GM12878 (cell line): ENCODE data around the gene PROB1. TPM values are rescaled to one million over a fixed set of nuclear protein-coding genes. Genes with fewer than 3 reads are reported as not detected.
A peak's percentile ranks its signal among the peaks of the same experiment; 100 is the strongest.

Source experiments
- ATAC-seq: fragments of 200-7000 bp; cut with Tn5 transposase; 3 replicates; pipeline ENCODE4 v1.9.1; 2020; ENCODE audit warnings: mild to moderate bottlenecking, moderate library complexity
- BruUV-seq: library from RNA; stranded (reverse); fragments of 400-500 nt; replicated peaks from 2 replicates; lab custom pipeline; 2021; lab: Mats Ljungman, UMichigan
- CTCF ChIA-PET: fragments of 300-600 bp; sonication (Branson Sonifier 250); formaldehyde crosslinking; extraction: SDS; loops from one replicate; lab custom pipeline; 2021; ENCODE audit warnings: inconsistent platforms; lab: Yijun Ruan, JAX
- POLR2A ChIA-PET: fragments of 350-600 bp; formaldehyde crosslinking; extraction: SDS; loops from one replicate; lab custom pipeline; 2021; ENCODE audit warnings: inconsistent platforms; lab: Charles Lee
- RAD21 ChIA-PET: fragments of 300-600 bp; sonication (Branson Sonifier 250); formaldehyde crosslinking; loops from one replicate; lab custom pipeline; 2023; ENCODE audit warnings: antibody characterized with exemption; ENCODE audit not compliant: unreplicated experiment; lab: Charles Lee
- SMC1A ChIA-PET: fragments of 300-600 bp; sonication (Branson Sonifier 250); formaldehyde crosslinking; loops from one replicate; lab custom pipeline; 2023; ENCODE audit not compliant: unreplicated experiment, uncharacterized antibody; lab: Charles Lee
- DNase-seq: peaks from one replicate; pipeline ENCODE4 v3.0.0-alpha.2; 2011; ENCODE audit warnings: low read depth, low spot score
- FAIRE-seq: peaks from 3 replicates; lab custom pipeline; 2011; peaks lifted over from hg19 to GRCh38; lab: Jason Lieb, UNC
- H2AFZ ChIP-seq: 2 replicates; pipeline ENCODE4 v1.6.0; 2011; ENCODE audit warnings: low read depth, low read length, control low read depth; ENCODE audit not compliant: control insufficient read depth
- H3K27ac ChIP-seq: 2 replicates; pipeline ENCODE4 v1.5.1; 2011; ENCODE audit warnings: control low read depth; ENCODE audit not compliant: control insufficient read depth, insufficient read depth
- H3K27me3 ChIP-seq, 2 experiments: replicated peaks in 1 of 2; 2 replicates each; pipeline versions ENCODE4 v1.6.0 to v1.6.1; 2011; ENCODE audit warnings: low read length in 1 of 2; ENCODE audit not compliant: control insufficient read depth in 2 of 2, insufficient read depth in 2 of 2
- H3K36me3 ChIP-seq, 2 experiments: 2 replicates each; pipeline ENCODE4 v1.5.1; 2011; ENCODE audit warnings: low read length in 1 of 2; ENCODE audit not compliant: control insufficient read depth in 2 of 2, insufficient read depth in 2 of 2
- H3K4me1 ChIP-seq: 2 replicates; pipeline ENCODE4 v1.6.1; 2011; ENCODE audit warnings: mild to moderate bottlenecking, low read length, moderate library complexity, mixed read lengths; ENCODE audit not compliant: control insufficient read depth, insufficient read depth
- H3K4me2 ChIP-seq: 2 replicates; pipeline ENCODE4 v1.6.0; 2011; ENCODE audit warnings: control low read depth; ENCODE audit not compliant: control insufficient read depth, insufficient read depth
- H3K4me3 ChIP-seq: fragments of 200-600 bp; sonication (generic); 2 replicates; pipeline ENCODE4 v1.5.1; 2016
- H3K79me2 ChIP-seq: 2 replicates; pipeline ENCODE4 v1.6.0; 2011; ENCODE audit warnings: low read length; ENCODE audit not compliant: control insufficient read depth, insufficient read depth
- H3K9ac ChIP-seq: 2 replicates; pipeline ENCODE4 v1.8.0; 2011; ENCODE audit warnings: low read length, control low read depth, mixed read lengths; ENCODE audit not compliant: control insufficient read depth, insufficient read depth
- H3K9me3 ChIP-seq: replicated peaks from 3 replicates; pipeline ENCODE4 v1.5.1; 2011; ENCODE audit warnings: mild to moderate bottlenecking, low read length; ENCODE audit not compliant: control insufficient read depth, insufficient read depth
- H4K20me1 ChIP-seq: 2 replicates; pipeline ENCODE4 v1.6.0; 2011; ENCODE audit not compliant: control insufficient read depth, insufficient read depth
- CHD4 ChIP-seq: fragments of 200-600 bp; sonication (generic); IDR thresholded peaks from 2 replicates; pipeline ENCODE4 v1.6.1; 2016; ENCODE audit warnings: mild to moderate bottlenecking
- MLLT1 ChIP-seq: fragments of 450-650 bp; IDR thresholded peaks from 2 replicates; pipeline ENCODE4 v1.6.1; 2016; ENCODE audit warnings: mild to moderate bottlenecking
- RAD21 ChIP-seq: IDR thresholded peaks from 2 replicates; pipeline ENCODE4 v1.6.1; 2011; ENCODE audit warnings: mild to moderate bottlenecking, low read depth, low read length, moderate library complexity; ENCODE audit not compliant: insufficient read depth
- WGBS: methylation state at CpG from one replicate; pipeline ENCODE4 v1.1.6; 2016; ENCODE audit warnings: low lambda C conversion rate; ENCODE audit not compliant: insufficient replicate concordance, insufficient coverage; ENCODE audit errors: missing lambda C conversion rate; 5-methylcytosine and 5-hydroxymethylcytosine counted together
- in situ Hi-C: fragments of 300-500 bp; cut with MboI; formaldehyde crosslinking; loops from 9 replicates; pipeline ENCODE4 v1.14.3; 2018; ENCODE audit warnings: mixed read lengths
- intact Hi-C: fragments of 100-400 bp; cut with micrococcal nuclease; formaldehyde crosslinking; loops from one replicate; pipeline ENCODE4 v1.14.2; 2022; ENCODE audit not compliant: unreplicated experiment
- polyA plus RNA-seq, 11 experiments: library from polyadenylated mRNA; depleted of rRNA in 4 of 11; unstranded in 6 of 11; stranded (reverse) in 5 of 11; fragments of >200 nt; fragmentation: Nextera tagmentation in 4 of 11; fragmentation: Illumina TruSeq in 1 of 11; extraction: Ambion mirVana in 4 of 11; extraction: Trizol in 1 of 11; gene quantifications; 1 replicate in 1 of 11; 2 replicates in 10 of 11; pipeline versions ENCODE4 v1.2.1 to v1.2.3, GENCODE V29; 2011 to 2016; ENCODE audit warnings: inconsistent platforms in 2 of 11, missing spikeins in 2 of 11, low read depth in 1 of 11
- total RNA-seq, 4 experiments: library from RNA; depleted of rRNA in 3 of 4; stranded (reverse); fragments of >200 nt in 3 of 4; fragmentation: Illumina TruSeq in 1 of 4; extraction: Trizol in 1 of 4; gene quantifications; 2 replicates each; pipeline versions ENCODE4 v1.2.1 to v1.2.3, GENCODE V29; 2013 to 2021

The PROB1 gene
- total and polyA plus RNA-seq, 10 of the 15 experiments (the other 5 are each of a cell fraction or from before 2014, with no cell fraction given) = 0.14 to 8.1 (median 2.9) TPM

- no peak for TF ChIP-seq MLLT1
- no peak for TF ChIP-seq RAD21
Measured at GRCh38 chr5:139371482-139372435, 23.1 kb downstream of the PROB1 start (continued).

DNA sequence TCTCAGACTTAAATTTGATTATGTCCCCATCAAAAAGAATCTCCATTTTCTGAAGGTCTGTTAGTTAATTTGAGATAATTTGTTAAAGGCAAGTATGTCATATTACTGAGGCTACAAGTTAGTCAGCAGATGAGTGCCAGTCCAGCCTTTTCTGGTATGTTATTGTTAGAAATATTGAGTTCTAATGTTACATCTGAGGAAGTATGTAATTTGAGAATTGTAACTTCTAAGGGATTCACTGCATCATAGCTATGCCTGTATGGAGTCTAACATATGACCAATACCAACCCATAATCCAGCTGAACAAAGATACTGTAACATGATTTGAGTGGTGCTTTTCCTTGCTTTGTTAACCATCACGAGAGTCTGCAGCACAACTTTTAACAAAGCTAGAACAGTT lies 25.7 kb downstream of the PROB1 start:
- WGBS = 93% methylated on average over 1 of the region's 1 CpG
- ChIA-PET CTCF (interaction anchor here (1.1 to 2.8 kb wide), 8 partner anchors 18 to 117 kb away, joined by 3 to 17 read pairs (median 3); partner anchors contain the start of genes MZB1 and PAIP2), POLR2A (interaction anchor here (1.2 to 1.4 kb wide), 2 partner anchors 56 to 85 kb away, joined by 3 to 4 read pairs; no protein-coding TSS in a partner anchor), SMC1A (interaction anchor here (0.5 to 1.9 kb wide), 4 partner anchors 11 to 163 kb away, joined by 3 to 6 read pairs (median 5); no protein-coding TSS in a partner anchor), RAD21 (interaction anchor here (0.7 to 1.0 kb wide), 2 partner anchors 19 to 22 kb away, joined by 3 read pairs; no protein-coding TSS in a partner anchor)
- Histone ChIP-seq H3K4me2 (no peak overlapping the region), H3K4me3 (no peak overlapping the region), H3K27me3 (no peaks in the 10 kb centered on the region), H3K9me3 (no peaks in the 10 kb centered on the region), H3K9ac (no peak overlapping the region), H3K4me1 (no peaks in the 10 kb centered on the region), H4K20me1 (no peaks in the 10 kb centered on the region), H3K36me3 (peaks cover 6 to 19% of the 10 kb centered on the region in 2 experiments; a peak in 3 of 4 replicates), H3K27ac (no peak overlapping the region), H3K79me2 (no peaks in the 10 kb centered on the region), H2AFZ (no peak overlapping the region)
- in situ Hi-C loops (no loop called here), intact Hi-C loops (no loop called here)
- FAIRE-seq = no peak
- no peak for TF ChIP-seq CHD4
- ATAC-seq = no peak
- TSS peak; percentile 68 for BruUV-seq
- DNase-seq = no peak
